Panc1 (cell line): ENCODE data around the gene SARDH. TPM values are rescaled to one million over a fixed set of nuclear protein-coding genes. Genes with fewer than 3 reads are reported as not detected.

Source experiments
- ATAC-seq: fragments of 200-7000 bp; cut with Tn5 transposase; 2 replicates; pipeline ENCODE4 v1.9.1; 2020; ENCODE audit warnings: mild to moderate bottlenecking, moderate library complexity
- BruUV-seq: library from RNA; stranded (reverse); fragments of 400-500 nt; replicated peaks from 2 replicates; lab custom pipeline; 2021; lab: Mats Ljungman, UMichigan
- CTCF ChIA-PET: fragments of 300-600 bp; sonication (Branson Sonifier 250); formaldehyde crosslinking; loops from one replicate; lab custom pipeline; 2022; ENCODE audit warnings: antibody characterized with exemption; lab: Charles Lee
- POLR2A ChIA-PET: fragments of 300-600 bp; sonication (Branson Sonifier 250); formaldehyde crosslinking; loops from one replicate; lab custom pipeline; 2022; ENCODE audit warnings: antibody characterized with exemption; lab: Charles Lee
- DNase-seq: peaks from one replicate; pipeline ENCODE4 v3.0.0-alpha.2; 2010; ENCODE audit warnings: low read depth, low spot score
- H3K27ac ChIP-seq: 2 replicates; pipeline ENCODE4 v1.5.1; 2011; ENCODE audit warnings: mild to moderate bottlenecking, low read length, inconsistent platforms
- H3K27me3 ChIP-seq: fragments of 200-500 bp; sonication (Bioruptor generic); 2 replicates; pipeline ENCODE4 v1.6.0; 2014; ENCODE audit warnings: low read length, inconsistent platforms; ENCODE audit not compliant: control insufficient read depth, insufficient read depth
- H3K36me3 ChIP-seq: fragments of 200-500 bp; sonication (Bioruptor generic); 2 replicates; pipeline ENCODE4 v1.5.1; 2014; ENCODE audit warnings: inconsistent platforms, mild to moderate bottlenecking, low read length, moderate library complexity; ENCODE audit not compliant: control insufficient read depth, insufficient read depth
- H3K4me1 ChIP-seq: 2 replicates; pipeline ENCODE4 v1.5.1; 2011; ENCODE audit warnings: inconsistent platforms, mild to moderate bottlenecking, low read length, moderate library complexity; ENCODE audit not compliant: control insufficient read depth, insufficient read depth
- H3K4me3 ChIP-seq, 2 experiments: 2 replicates each; pipeline ENCODE4 v1.5.1; 2011 to 2012; ENCODE audit warnings: low read depth in 2 of 2, low read length in 2 of 2, mild to moderate bottlenecking in 2 of 2, inconsistent platforms in 1 of 2, moderate library complexity in 1 of 2
- H3K9me3 ChIP-seq: fragments of 200-500 bp; sonication (Bioruptor generic); 2 replicates; pipeline ENCODE4 v1.5.1; 2014; ENCODE audit warnings: low read depth, mild to moderate bottlenecking, inconsistent platforms, low read length, moderate library complexity; ENCODE audit not compliant: control insufficient read depth, insufficient read depth
- POLR2AphosphoS5 ChIP-seq: IDR thresholded peaks from 2 replicates; pipeline ENCODE4 v1.6.1; 2012; ENCODE audit warnings: mild to moderate bottlenecking, low read depth, low read length, moderate library complexity
- SIN3A ChIP-seq: IDR thresholded peaks from 2 replicates; pipeline ENCODE4 v1.6.1; 2012; ENCODE audit warnings: low read depth, mild to moderate bottlenecking, low read length, moderate library complexity, borderline replicate concordance; ENCODE audit not compliant: insufficient read depth
- TCF7L2 ChIP-seq: IDR thresholded peaks from 2 replicates; pipeline ENCODE4 v1.6.1; 2011; ENCODE audit warnings: mild to moderate bottlenecking, low read depth, low read length, inconsistent platforms
- in situ Hi-C: cut with HindIII; loops from 2 replicates; pipeline ENCODE4 v1.10.0; 2016; ENCODE audit warnings: low sequenced_read_pairs, low pct_unique_long_range_greater_than_20kb
- intact Hi-C: fragments of 100-400 bp; cut with micrococcal nuclease; formaldehyde crosslinking; loops from one replicate; pipeline ENCODE4 v1.10.0; 2022; ENCODE audit not compliant: unreplicated experiment
- total RNA-seq: library from RNA; stranded (reverse); gene quantifications from one replicate; pipeline ENCODE4 v1.2.1, GENCODE V29; 2021; ENCODE audit not compliant: unreplicated experiment
- TF ChIP-seq, protein P1 (sequence below), 2 experiments: IDR thresholded peaks; 2 replicates each; pipeline ENCODE4 v1.6.1; 2011 to 2012; ENCODE audit warnings: low read depth in 2 of 2, control low read depth in 1 of 2, low read length in 1 of 2, mild to moderate bottlenecking in 1 of 2, moderate library complexity in 1 of 2; ENCODE audit not compliant: insufficient read depth in 1 of 2
- TF ChIP-seq, protein P2 (sequence below): fragments of 450-650 bp; IDR thresholded peaks from 2 replicates; pipeline ENCODE4 v1.5.1; 2017; ENCODE audit warnings: mild to moderate bottlenecking

Gene SARDH
- total RNA-seq, 1 experiment from 2014 or later, result 0.13 TPM

DNA sequence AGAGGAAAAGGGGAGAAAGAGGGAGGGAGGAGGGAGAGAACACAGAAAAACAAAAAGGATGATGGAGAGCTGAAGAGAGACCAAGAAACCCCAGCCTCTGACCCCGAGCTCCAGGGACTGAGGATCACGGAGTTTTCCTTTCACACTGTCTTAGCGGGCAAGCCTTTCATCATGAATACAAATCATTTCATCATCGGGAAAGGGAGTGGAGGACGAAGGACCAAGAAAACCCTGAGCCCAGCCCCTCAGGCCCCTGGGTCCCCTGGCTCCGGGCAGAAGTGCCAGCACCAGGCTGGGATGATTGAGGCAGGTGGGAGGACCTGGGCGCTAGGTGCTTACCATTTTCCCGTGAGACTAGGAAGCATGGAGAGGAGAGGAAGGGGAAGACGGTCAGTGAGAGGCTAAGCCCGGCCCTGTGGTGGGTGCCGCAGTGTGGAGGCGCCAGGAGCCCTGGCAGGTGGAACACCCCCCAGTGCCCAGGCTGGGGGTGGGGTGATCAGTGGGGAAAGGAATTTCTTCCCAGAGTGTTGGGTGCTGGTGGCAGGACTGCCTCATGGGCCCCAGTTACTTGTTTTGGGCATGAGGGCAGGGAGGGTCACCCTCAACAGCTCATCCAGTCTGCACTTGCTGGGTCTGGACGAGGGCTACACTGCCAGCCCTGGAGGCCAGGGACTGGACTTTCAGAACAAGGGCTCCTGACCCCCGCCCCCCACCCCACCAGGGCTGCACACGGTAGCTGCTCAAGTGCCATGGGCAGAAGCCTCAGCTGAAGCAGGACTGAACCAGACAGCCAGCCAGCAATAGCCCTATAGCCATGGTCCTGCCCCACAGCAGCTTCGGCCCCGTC is 49.0 kb upstream of the SARDH start:
- Histone ChIP-seq H3K4me3 (no peak overlapping the region), H3K36me3 (no peaks in the 10 kb centered on the region), H3K27ac (no peak overlapping the region), H3K27me3 (no peaks in the 10 kb centered on the region), H3K9me3 (no peaks in the 10 kb centered on the region), H3K4me1 (no peaks in the 10 kb centered on the region)
- intact Hi-C loops (no loop called here), in situ Hi-C loops (no loop called here)
- DNase-seq, result no peak
- TF ChIP-seq, protein P1, sequence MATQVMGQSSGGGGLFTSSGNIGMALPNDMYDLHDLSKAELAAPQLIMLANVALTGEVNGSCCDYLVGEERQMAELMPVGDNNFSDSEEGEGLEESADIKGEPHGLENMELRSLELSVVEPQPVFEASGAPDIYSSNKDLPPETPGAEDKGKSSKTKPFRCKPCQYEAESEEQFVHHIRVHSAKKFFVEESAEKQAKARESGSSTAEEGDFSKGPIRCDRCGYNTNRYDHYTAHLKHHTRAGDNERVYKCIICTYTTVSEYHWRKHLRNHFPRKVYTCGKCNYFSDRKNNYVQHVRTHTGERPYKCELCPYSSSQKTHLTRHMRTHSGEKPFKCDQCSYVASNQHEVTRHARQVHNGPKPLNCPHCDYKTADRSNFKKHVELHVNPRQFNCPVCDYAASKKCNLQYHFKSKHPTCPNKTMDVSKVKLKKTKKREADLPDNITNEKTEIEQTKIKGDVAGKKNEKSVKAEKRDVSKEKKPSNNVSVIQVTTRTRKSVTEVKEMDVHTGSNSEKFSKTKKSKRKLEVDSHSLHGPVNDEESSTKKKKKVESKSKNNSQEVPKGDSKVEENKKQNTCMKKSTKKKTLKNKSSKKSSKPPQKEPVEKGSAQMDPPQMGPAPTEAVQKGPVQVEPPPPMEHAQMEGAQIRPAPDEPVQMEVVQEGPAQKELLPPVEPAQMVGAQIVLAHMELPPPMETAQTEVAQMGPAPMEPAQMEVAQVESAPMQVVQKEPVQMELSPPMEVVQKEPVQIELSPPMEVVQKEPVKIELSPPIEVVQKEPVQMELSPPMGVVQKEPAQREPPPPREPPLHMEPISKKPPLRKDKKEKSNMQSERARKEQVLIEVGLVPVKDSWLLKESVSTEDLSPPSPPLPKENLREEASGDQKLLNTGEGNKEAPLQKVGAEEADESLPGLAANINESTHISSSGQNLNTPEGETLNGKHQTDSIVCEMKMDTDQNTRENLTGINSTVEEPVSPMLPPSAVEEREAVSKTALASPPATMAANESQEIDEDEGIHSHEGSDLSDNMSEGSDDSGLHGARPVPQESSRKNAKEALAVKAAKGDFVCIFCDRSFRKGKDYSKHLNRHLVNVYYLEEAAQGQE (IDR thresholded peaks at IDR 0.05; ENCODE audit: insufficient read depth in 1 of 2, low read depth in 2 of 2, low read length in 1 of 2), result no peak
- TF ChIP-seq TCF7L2, result no peak
- TF ChIP-seq SIN3A, result no peak
- BruUV-seq, result no TSS peak
- POLR2A ChIA-PET, result no interaction called here
- CTCF ChIA-PET, result no interaction called here
- ATAC-seq, result no peak

DNA sequence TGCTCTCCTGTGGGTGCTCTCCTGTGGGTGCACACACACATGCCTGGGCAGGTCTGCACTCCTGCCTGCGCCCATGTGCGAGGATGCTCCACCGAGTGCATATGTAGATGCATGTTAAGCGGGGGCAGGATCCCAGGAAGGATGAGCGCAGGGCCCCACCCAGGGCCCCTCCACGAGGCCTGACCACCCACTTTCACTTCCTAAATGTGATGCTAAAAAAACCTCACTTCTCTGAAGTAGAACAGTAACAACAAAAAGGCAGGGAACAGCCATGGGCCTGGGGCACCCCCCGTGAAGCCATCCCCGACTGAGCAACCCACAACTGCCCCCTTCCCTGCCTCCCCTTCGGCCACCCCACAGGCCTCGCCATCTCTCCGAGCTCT is 48.2 kb upstream of the SARDH start:
- H3K4me3 ChIP-seq, result no peak overlapping the region
- ATAC-seq, result no peak
- no peak overlapping the region for H3K27ac ChIP-seq
- no peak for DNase-seq
- no peaks in the 10 kb centered on the region for H3K9me3 ChIP-seq
- H3K4me1 ChIP-seq, result no peaks in the 10 kb centered on the region
- no peaks in the 10 kb centered on the region for H3K36me3 ChIP-seq
- H3K27me3 ChIP-seq, result no peaks in the 10 kb centered on the region
- ChIA-PET POLR2A (no interaction called here), CTCF (no interaction called here)
- in situ Hi-C loops, result no loop called here
- TF ChIP-seq POLR2AphosphoS5 (no peak), TCF7L2 (no peak), SIN3A (no peak)
- TF ChIP-seq, protein P2, sequence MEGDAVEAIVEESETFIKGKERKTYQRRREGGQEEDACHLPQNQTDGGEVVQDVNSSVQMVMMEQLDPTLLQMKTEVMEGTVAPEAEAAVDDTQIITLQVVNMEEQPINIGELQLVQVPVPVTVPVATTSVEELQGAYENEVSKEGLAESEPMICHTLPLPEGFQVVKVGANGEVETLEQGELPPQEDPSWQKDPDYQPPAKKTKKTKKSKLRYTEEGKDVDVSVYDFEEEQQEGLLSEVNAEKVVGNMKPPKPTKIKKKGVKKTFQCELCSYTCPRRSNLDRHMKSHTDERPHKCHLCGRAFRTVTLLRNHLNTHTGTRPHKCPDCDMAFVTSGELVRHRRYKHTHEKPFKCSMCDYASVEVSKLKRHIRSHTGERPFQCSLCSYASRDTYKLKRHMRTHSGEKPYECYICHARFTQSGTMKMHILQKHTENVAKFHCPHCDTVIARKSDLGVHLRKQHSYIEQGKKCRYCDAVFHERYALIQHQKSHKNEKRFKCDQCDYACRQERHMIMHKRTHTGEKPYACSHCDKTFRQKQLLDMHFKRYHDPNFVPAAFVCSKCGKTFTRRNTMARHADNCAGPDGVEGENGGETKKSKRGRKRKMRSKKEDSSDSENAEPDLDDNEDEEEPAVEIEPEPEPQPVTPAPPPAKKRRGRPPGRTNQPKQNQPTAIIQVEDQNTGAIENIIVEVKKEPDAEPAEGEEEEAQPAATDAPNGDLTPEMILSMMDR, result no peak
- TF ChIP-seq, protein P1 (IDR thresholded peaks at IDR 0.05; ENCODE audit: insufficient read depth in 1 of 2, low read depth in 2 of 2, low read length in 1 of 2), result no peak
- intact Hi-C loops, result no loop called here
- BruUV-seq, result no TSS peak
